Activated CD4-positive, CD25-positive, alpha-beta regulatory T cell treated with anti-CD3 and anti-CD28 coated beads, Interleukin-2, amount 50 U/mL, for 24 hours (primary cell): ENCODE data around the gene ABHD17A.
"Not testable (repeated sequence)": the region's sequence is repeated elsewhere in the genome, so short reads cannot be mapped to it uniquely, and the experiment has no call there.

ENCODE experiments used
- ATAC-seq, 2 donors: fragments of 150-1000 bp; cut with Tn5 transposase; one replicate each; pipeline ENCODE4 v1.10.0; 2021; ENCODE audit warnings: mild to moderate bottlenecking in 1 of 2, moderate library complexity in 1 of 2

The ABHD17A gene

DNA sequence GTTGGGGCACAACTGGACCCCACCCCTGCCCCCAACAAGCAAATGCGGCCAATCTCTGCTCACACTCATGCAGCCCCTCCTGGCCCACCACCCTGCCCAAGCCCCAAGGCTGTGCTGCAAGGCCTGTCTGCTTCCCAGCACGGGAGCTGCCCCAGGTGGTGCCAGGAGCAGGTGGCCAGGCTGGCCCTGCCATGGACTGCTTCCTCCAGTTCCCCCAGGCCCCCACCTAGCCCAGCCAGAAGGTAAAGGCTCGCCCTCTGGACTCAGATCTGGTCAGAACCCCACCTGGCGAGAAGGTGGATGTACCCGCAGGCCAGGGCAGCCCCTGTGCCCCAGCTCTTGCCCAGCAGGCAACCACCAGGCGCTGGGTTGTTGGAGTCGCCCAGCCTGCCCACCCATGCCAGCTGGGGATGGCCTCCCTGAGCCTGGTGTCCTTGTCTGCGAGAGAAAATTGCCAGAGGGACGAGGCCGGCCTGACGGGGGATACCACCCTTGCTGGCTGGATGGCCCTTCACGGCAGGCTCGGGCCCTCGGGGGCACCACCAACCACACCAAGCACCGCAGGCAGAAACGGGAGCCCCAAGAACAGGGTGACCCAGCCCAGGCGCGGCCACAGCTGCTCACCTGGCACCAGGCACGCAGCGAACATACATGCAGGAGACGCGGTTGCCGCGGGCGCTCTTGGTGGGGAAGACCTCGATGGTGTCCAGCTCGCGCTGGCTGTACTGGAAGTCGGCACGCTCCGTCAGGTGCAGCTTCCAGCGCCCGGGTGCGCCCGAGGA, 4.5 kb downstream of the ABHD17A start:
- ATAC-seq = no peak

GRCh38 chr19:1879982-1880381, 5.3 kb downstream of the ABHD17A start:
- not testable (repeated sequence) for ATAC-seq

DNA sequence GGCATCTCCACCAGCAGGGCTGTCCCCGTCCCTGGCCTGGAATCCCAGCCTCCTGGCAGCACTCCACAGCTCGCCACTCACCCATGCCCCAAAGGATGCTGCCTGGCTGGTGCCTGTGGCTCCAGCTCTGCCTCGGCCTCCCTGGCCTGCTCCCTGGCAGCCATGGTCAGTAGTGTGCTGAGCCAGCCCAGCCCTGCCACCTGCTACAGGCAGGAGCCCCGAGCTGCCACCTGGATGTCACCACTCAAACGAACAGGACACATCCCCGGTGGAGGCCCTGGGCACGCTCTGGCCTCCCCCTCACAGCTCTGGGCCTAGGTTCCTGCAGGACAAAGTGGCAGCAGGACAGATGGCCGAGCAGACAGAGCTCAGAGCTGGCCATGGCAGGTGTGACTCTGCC, 6.7 kb downstream of the ABHD17A start:
- not testable (repeated sequence) for ATAC-seq

- ATAC-seq = not testable (repeated sequence)
Measured at GRCh38 chr19:1877280-1877660, 8.0 kb downstream of the ABHD17A start.

- peak; percentile 2 to 3 for ATAC-seq
Measured at GRCh38 chr19:1876496-1877279, 8.6 kb downstream of the ABHD17A start.

GRCh38 chr19:1875646-1876495, 9.4 kb downstream of the ABHD17A start:
- ATAC-seq = peak; percentile 97 to 98

DNA sequence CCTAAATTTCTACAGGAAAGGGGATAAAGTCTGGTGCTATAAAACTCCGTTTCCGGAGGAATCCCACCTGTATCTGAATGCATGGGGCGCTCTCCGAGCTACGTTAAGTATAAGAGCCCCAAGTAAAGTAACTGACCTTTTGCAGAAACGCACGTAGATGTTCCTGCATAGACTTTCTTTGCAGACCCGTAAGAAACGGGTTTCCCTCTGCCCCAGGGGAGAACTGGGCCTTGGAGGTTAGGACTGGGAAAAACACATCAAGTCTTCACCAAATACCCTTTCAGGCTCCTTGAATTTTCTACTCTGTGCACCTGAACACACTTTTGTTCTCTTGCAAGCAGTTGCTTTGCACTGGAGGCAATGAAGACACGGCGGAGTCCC, 10.0 kb downstream of the ABHD17A start:
- ATAC-seq = not testable (repeated sequence)

- no peak for ATAC-seq
Measured at GRCh38 chr19:1874554-1875185, 10.6 kb downstream of the ABHD17A start.

GRCh38 chr19:1873524-1874473, 11.5 kb downstream of the ABHD17A start:
- ATAC-seq = no peak

- ATAC-seq = no peak
Measured at GRCh38 chr19:1872807-1873523, 12.3 kb downstream of the ABHD17A start.

- no peak for ATAC-seq
Measured at GRCh38 chr19:1871630-1872029, 13.7 kb downstream of the ABHD17A start.

DNA sequence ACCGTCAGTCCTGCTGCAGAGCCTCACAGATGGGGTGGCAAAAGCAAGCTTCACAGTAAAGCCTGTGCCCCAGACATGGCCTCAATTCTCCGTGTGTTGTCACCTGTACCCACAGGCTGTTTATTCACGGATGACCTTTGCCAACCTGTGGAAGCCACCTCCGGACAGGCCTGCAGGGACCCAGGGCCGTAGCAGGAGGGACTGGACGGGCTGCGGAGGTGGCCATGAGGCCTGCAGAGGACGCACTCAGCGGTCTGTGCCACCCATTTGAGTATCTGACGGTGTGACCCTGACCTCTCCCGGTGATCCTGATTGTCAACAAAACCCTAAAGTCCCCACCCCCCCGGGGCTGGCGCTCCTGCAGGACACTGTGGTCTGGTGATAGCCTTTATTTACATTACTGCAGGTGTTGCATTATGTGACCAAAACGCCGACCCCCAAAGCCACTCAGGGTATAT, 14.1 kb downstream of the ABHD17A start:
- no peak for ATAC-seq

DNA sequence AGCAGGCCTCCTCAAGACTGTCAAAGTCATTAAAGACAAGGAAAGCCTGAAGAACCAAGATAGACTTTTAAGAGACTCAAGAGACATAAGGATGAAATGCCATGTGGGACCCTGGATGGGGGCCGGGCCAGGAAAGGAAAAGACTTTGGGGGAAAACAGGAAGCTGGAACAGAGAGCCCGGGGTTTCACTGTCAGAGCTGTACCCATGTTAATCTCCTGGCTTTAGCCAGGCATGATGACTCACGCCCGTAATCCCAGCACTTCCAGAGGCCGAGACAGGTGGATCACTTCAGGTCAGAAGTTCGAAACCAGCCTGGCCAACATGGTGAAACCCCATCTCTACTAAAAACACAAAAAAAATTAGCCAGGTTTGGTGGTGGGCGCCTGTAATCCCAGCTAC, 16.3 kb downstream of the ABHD17A start:
- no peak for ATAC-seq

DNA sequence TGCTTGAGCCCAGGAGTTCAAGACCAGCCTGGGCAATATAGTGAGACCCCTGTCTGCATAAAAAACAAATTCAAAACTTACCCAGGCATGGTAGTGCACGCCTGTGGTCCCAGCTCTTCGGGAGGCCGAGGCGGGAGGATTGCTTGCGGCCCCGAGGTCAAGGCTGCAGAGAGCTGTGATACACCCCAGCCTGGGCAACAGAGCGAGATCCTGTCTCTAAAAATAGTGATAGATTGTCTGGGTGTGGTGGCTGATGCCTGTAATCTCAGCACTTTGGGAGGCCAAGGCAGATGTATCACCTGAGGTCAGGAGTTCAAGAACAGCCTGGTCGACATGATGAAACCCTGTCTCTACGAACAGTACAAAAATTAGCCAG, 18.0 kb downstream of the ABHD17A start:
- no peak for ATAC-seq

GRCh38 chr19:1866693-1867348, 18.5 kb downstream of the ABHD17A start:
- ATAC-seq = no peak

- ATAC-seq = no peak
Measured at GRCh38 chr19:1865172-1866010, 19.9 kb downstream of the ABHD17A start.

DNA sequence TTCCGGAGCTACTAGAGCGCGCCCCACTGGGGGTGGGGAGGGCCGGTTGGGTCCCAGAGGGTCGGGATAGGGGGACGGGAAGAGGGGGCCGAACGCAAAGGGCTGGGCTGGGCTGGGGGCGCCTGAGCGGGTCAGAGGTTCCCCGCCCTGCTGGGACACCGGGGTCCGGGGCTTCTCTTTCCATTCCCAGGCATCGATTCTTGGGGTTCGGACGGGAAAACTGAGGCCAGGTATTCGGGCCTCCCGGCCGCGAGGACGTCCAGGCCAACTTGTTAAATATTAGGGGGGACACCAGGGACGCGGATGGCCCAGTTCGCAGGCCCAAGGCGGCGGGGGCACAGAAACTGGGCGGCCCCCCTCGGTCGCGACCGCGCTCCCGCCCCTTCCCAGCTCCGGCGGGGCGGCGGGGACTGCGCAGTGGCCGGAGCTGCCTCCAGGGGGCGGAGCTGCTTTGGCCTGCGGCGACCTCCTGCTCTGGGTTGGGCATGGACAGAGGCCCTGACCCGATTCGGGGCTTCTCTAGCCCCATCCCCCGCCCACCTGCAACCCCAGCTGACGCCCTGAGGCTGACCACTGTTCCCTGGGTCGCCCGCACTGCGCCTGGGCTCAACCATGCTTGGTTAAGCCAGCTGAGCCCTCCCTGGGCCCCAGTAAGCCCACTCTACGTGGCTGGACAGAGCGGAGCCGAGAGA, 20.7 kb downstream of the ABHD17A start:
- ATAC-seq = peak; percentile 22 to 24
